HL-60 (cell line): ENCODE measurements around the gene MIF.
"Not testable (repeated sequence)": the region's sequence is repeated elsewhere in the genome, so short reads cannot be mapped to it uniquely, and the experiment has no call there.

Experiments used
- DNase-seq, 2 experiments: peaks; one replicate each; pipeline ENCODE4 v3.0.0-alpha.2; 2010 to 2020; ENCODE audit warnings: low read depth in 1 of 2, low spot score in 1 of 2
- H3K27ac ChIP-seq: fragments of 250-450 bp; sonication (Bioruptor Pico); replicated peaks from 2 replicates; pipeline ENCODE4 v1.5.1; 2020; ENCODE audit warnings: mild to moderate bottlenecking, moderate library complexity
- H3K27me3 ChIP-seq: fragments of 250-450 bp; sonication (Bioruptor Pico); 2 replicates; pipeline ENCODE4 v1.5.1; 2021; ENCODE audit warnings: mild to moderate bottlenecking, moderate library complexity; ENCODE audit not compliant: insufficient read depth, poor library complexity, severe bottlenecking
- H3K4me3 ChIP-seq: replicated peaks from 2 replicates; pipeline ENCODE4 v1.5.1; 2011; ENCODE audit warnings: mild to moderate bottlenecking, control low read depth, low read length; ENCODE audit not compliant: insufficient read depth
- CTCF ChIP-seq: IDR thresholded peaks from one replicate; pipeline ENCODE4 v1.5.1; 2011; ENCODE audit warnings: low read length, control low read depth, inconsistent platforms; ENCODE audit not compliant: insufficient read depth
- GABPA ChIP-seq: IDR thresholded peaks from 2 replicates; pipeline ENCODE4 v1.6.1; 2012; ENCODE audit warnings: low read depth
- POLR2AphosphoS5 ChIP-seq: IDR thresholded peaks from 2 replicates; pipeline ENCODE4 v1.6.1; 2012; ENCODE audit warnings: low read depth
- REST ChIP-seq: IDR thresholded peaks from 2 replicates; pipeline ENCODE4 v1.6.1; 2012; ENCODE audit warnings: low read depth; ENCODE audit not compliant: insufficient replicate concordance
- SPI1 ChIP-seq: IDR thresholded peaks from 2 replicates; pipeline ENCODE4 v1.6.1; 2012; ENCODE audit warnings: low read depth, mild to moderate bottlenecking, borderline replicate concordance

Gene MIF

GRCh38 chr22:23898006-23898974, 4.1 kb downstream of the MIF start:
- no peak overlapping the region for H3K27ac ChIP-seq
- DNase-seq = peak in 1 of 2 experiments; percentile 37
- peak; percentile 30; the same call in 1 of the 2 replicates for TF ChIP-seq POLR2AphosphoS5
- no peak for TF ChIP-seq REST
- peak; percentile 81 for TF ChIP-seq SPI1
- TF ChIP-seq CTCF = no peak
- TF ChIP-seq GABPA = no peak

GRCh38 chr22:23899042-23899745, 5.0 kb downstream of the MIF start:
- Histone ChIP-seq H3K4me3 (no peak overlapping the region), H3K27ac (no peak overlapping the region), H3K27me3 (no peaks in the 10 kb centered on the region)
- TF ChIP-seq POLR2AphosphoS5 (no peak), CTCF (no peak), REST (no peak), GABPA (no peak), SPI1 (no peak)
- no peak for DNase-seq

More at GRCh38 chr22:23898006-23898974, 4.1 kb downstream of the MIF start:
- Histone ChIP-seq H3K27me3 (no peaks in the 10 kb centered on the region), H3K4me3 (no peak overlapping the region)

GRCh38 chr22:23900227-23900626, 6.0 kb downstream of the MIF start:
- not testable (repeated sequence) for H3K27me3 ChIP-seq, DNase-seq, H3K4me3 ChIP-seq, H3K27ac ChIP-seq

GRCh38 chr22:23901600-23901999, 7.4 kb downstream of the MIF start:
- no peak for DNase-seq
- Histone ChIP-seq H3K4me3 (no peak overlapping the region), H3K27ac (no peak overlapping the region), H3K27me3 (no peaks in the 10 kb centered on the region)
- TF ChIP-seq REST (no peak), GABPA (no peak), CTCF (no peak), POLR2AphosphoS5 (no peak), SPI1 (no peak)
